Mammary epithelial cell (primary cell): ENCODE results near the gene DXO.

Source experiments
- CTCF ChIP-seq, 2 donors: IDR thresholded peaks in 1 of 2; conservative IDR thresholded peaks in 1 of 2; 2 replicates each; pipeline ENCODE4 v1.5.1; 2011 to 2012; ENCODE audit warnings: inconsistent platforms in 2 of 2, low read length in 2 of 2, mild to moderate bottlenecking in 2 of 2, control low read depth in 1 of 2, low read depth in 1 of 2; ENCODE audit not compliant: insufficient read depth in 1 of 2; ENCODE audit errors: extremely low read depth in 1 of 2
- EZH2 ChIP-seq: IDR thresholded peaks from 2 replicates; pipeline ENCODE4 v1.6.1; 2012; ENCODE audit warnings: low read length, inconsistent platforms, borderline replicate concordance

- TF ChIP-seq CTCF (conservative IDR thresholded peaks at IDR 0.05 in 1 of 2, IDR thresholded peaks at IDR 0.05 in 1 of 2; ENCODE audit: extremely low read depth in 1 of 2, insufficient read depth in 1 of 2, low read depth in 1 of 2, low read length in 2 of 2) (no peak), EZH2 (no peak)
These were observed 26.2 kb downstream of the DXO start, which contains the start of gene CFB for GRCh38 chr6:31945507-31946369.
